ENCODE data around the gene C1orf198.
A peak's percentile ranks its signal among the peaks of the same experiment; 100 is the strongest.

Gene C1orf198

GRCh38 chr1:230807029-230807428 is 61.3 kb downstream of the C1orf198 start:
- FAIRE-seq = no peak

GRCh38 chr1:230806552-230806951 is 61.8 kb downstream of the C1orf198 start:
- no peak for FAIRE-seq

GRCh38 chr1:230804396-230804795 is 63.9 kb downstream of the C1orf198 start:
- no peak for FAIRE-seq

GRCh38 chr1:230800891-230801840 is 67.2 kb downstream of the C1orf198 start:
- FAIRE-seq = no peak

- FAIRE-seq = no peak
These were observed 69.8 kb downstream of the C1orf198 start for GRCh38 chr1:230798491-230798890.

- FAIRE-seq = peak; percentile 25
These were observed 70.4 kb downstream of the C1orf198 start for GRCh38 chr1:230797942-230798365.

- FAIRE-seq = no peak
These were observed 70.9 kb downstream of the C1orf198 start for GRCh38 chr1:230797376-230797920.

- no peak for FAIRE-seq
These were observed 71.7 kb downstream of the C1orf198 start for GRCh38 chr1:230796626-230797025.

GRCh38 chr1:230794871-230795605 is 73.3 kb downstream of the C1orf198 start:
- FAIRE-seq = no peak

GRCh38 chr1:230794431-230794830 is 73.9 kb downstream of the C1orf198 start:
- FAIRE-seq = no peak

GRCh38 chr1:230793463-230793745 is 74.9 kb downstream of the C1orf198 start:
- FAIRE-seq = no peak

- no peak for FAIRE-seq
These were observed 75.4 kb downstream of the C1orf198 start for GRCh38 chr1:230792691-230793462.

- FAIRE-seq = no peak
These were observed 76.2 kb downstream of the C1orf198 start for GRCh38 chr1:230791986-230792564.

- FAIRE-seq = no peak
These were observed 78.3 kb downstream of the C1orf198 start for GRCh38 chr1:230790026-230790425.

GRCh38 chr1:230788561-230789275 is 79.6 kb downstream of the C1orf198 start:
- FAIRE-seq = no peak

- FAIRE-seq = no peak
These were observed 80.8 kb downstream of the C1orf198 start for GRCh38 chr1:230787471-230787870.

Data from G401.6 (cell line).